Karpas-422 (cell line): ENCODE data around the gene RPAP2. TPM values are rescaled to one million over a fixed set of nuclear protein-coding genes. Genes with fewer than 3 reads are reported as not detected.
A peak's percentile ranks its signal among the peaks of the same experiment; 100 is the strongest.
"Not testable (repeated sequence)": the region's sequence is repeated elsewhere in the genome, so short reads cannot be mapped to it uniquely, and the experiment has no call there.

Experiments used
- DNase-seq: peaks from one replicate; pipeline ENCODE4 v3.0.0-alpha.2; 2015
- H2AFZ ChIP-seq: fragments of 200-600 bp; sonication (generic); 2 replicates; pipeline ENCODE4 v1.6.1; 2014; ENCODE audit warnings: antibody characterized with exemption, low read length, mixed read lengths
- H3K27ac ChIP-seq: fragments of 200-600 bp; sonication (generic); 2 replicates; pipeline ENCODE4 v1.5.1; 2014; ENCODE audit warnings: mild to moderate bottlenecking, low read length, moderate library complexity
- H3K27me3 ChIP-seq: fragments of 200-600 bp; sonication (generic); 2 replicates; pipeline ENCODE4 v1.6.1; 2014; ENCODE audit warnings: low read length, mixed read lengths
- H3K36me3 ChIP-seq: fragments of 200-600 bp; sonication (generic); 2 replicates; pipeline ENCODE4 v1.6.1; 2014; ENCODE audit warnings: low read length, mixed read lengths; ENCODE audit not compliant: insufficient read depth
- H3K4me1 ChIP-seq: fragments of 200-600 bp; sonication (generic); 2 replicates; pipeline ENCODE4 v1.6.1; 2014; ENCODE audit warnings: mild to moderate bottlenecking, low read length, mixed read lengths
- H3K4me2 ChIP-seq: fragments of 200-600 bp; sonication (generic); 2 replicates; pipeline ENCODE4 v1.6.1; 2014; ENCODE audit warnings: low read length, low read depth, mild to moderate bottlenecking; ENCODE audit not compliant: poor library complexity, severe bottlenecking
- H3K4me3 ChIP-seq: fragments of 200-600 bp; sonication (generic); 2 replicates; pipeline ENCODE4 v1.5.1; 2014; ENCODE audit warnings: mild to moderate bottlenecking, antibody characterized with exemption, low read length, mixed read lengths
- H3K79me2 ChIP-seq: fragments of 200-600 bp; sonication (generic); 2 replicates; pipeline ENCODE4 v1.6.1; 2014; ENCODE audit warnings: mild to moderate bottlenecking, low read length, mixed read lengths
- H3K9ac ChIP-seq: fragments of 200-600 bp; sonication (generic); 2 replicates; pipeline ENCODE4 v1.6.0; 2014; ENCODE audit warnings: low read length
- H3K9me2 ChIP-seq: fragments of 200-600 bp; sonication (generic), shearing (Covaris generic); replicated peaks from 2 replicates; pipeline ENCODE4 v1.6.0; 2014; ENCODE audit warnings: mild to moderate bottlenecking, low read length, moderate library complexity; ENCODE audit not compliant: insufficient read depth
- H3K9me3 ChIP-seq: fragments of 300-700, 200-600 bp; sonication (generic); 2 replicates; pipeline ENCODE4 v1.6.1; 2014; ENCODE audit warnings: low read length, mixed read lengths
- H4K20me1 ChIP-seq: fragments of 200-600 bp; sonication (generic); 2 replicates; pipeline ENCODE4 v1.6.1; 2014; ENCODE audit warnings: mild to moderate bottlenecking, antibody characterized with exemption, low read length, low read depth; ENCODE audit not compliant: insufficient read depth
- total RNA-seq: library from RNA; depleted of rRNA; stranded (reverse); fragments of >200 nt; shearing (Covaris generic); gene quantifications from 2 replicates; pipeline ENCODE4 v1.2.3, GENCODE V29; 2014; ENCODE audit warnings: low replicate concordance

Gene RPAP2
- total RNA-seq, 1 experiment from 2014 or later = 19.2 TPM

DNA sequence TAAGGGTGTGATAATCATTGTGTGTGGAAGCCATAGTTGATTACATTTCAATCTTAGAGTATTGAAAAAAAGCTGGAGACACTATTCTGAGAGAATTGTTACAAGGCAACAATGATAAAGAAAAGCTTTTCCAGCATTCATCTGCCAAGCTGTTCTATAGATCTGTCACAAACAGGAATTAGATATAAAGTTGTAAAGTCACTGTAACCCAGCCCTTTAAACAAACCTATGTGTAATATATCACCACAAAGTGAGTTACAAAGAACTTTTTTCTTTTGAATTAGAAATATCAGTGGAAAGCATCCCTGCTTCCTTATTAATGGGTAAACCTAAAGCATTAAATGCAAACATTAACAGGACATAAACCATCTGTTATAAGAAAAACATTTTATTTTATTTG is 55.4 kb downstream of the RPAP2 start:
- Histone ChIP-seq H3K4me2 (no peak overlapping the region), H3K9ac (no peak overlapping the region), H3K4me3 (no peak overlapping the region), H3K27me3 (no peaks in the 10 kb centered on the region), H3K27ac (no peak overlapping the region), H4K20me1 (no peaks in the 10 kb centered on the region), H2AFZ (no peak overlapping the region), H3K9me3 (peaks cover 3% of the 10 kb centered on the region), H3K36me3 (peaks cover 33% of the 10 kb centered on the region), H3K9me2 (no peaks in the 10 kb centered on the region), H3K4me1 (no peaks in the 10 kb centered on the region), H3K79me2 (no peaks in the 10 kb centered on the region)
- no peak for DNase-seq

DNA sequence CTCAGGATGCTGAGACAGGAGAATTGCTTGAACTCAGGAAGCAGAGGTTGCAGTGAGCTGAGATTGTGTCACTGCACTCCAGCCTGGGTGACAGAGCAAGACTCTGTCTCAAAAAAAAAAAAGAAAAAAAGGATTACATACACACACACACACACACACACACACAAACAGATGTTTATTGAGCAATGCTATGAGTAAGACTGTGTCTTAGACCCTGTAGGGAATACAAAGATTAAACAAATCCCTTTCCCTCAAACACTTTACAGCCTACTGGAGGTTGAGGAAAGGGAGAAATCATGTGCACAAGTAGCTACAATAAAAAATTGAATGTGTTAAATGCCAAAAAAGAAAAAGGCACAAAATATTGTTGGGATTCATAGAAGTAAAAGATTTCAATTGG is 58.1 kb downstream of the RPAP2 start:
- Histone ChIP-seq H3K27me3 (no peaks in the 10 kb centered on the region), H3K4me3 (no peak overlapping the region), H3K4me1 (no peaks in the 10 kb centered on the region; the same call in 1 of the 2 replicates), H3K27ac (no peak overlapping the region), H3K9me3 (peaks cover 3% of the 10 kb centered on the region), H3K9ac (no peak overlapping the region), H3K9me2 (no peaks in the 10 kb centered on the region), H3K79me2 (no peaks in the 10 kb centered on the region; the same call in 1 of the 2 replicates), H4K20me1 (no peaks in the 10 kb centered on the region), H2AFZ (no peak overlapping the region), H3K4me2 (no peak overlapping the region), H3K36me3 (peaks cover 21% of the 10 kb centered on the region)
- DNase-seq = no peak

- H4K20me1 ChIP-seq, H3K9me3 ChIP-seq, H3K9ac ChIP-seq, H3K4me2 ChIP-seq, H3K9me2 ChIP-seq, H3K79me2 ChIP-seq, H3K27me3 ChIP-seq, H3K27ac ChIP-seq, DNase-seq, H3K4me3 ChIP-seq, H2AFZ ChIP-seq: not testable (repeated sequence)
- Histone ChIP-seq H3K4me1 (peaks cover 21% of the 10 kb centered on the region), H3K36me3 (peaks cover 16% of the 10 kb centered on the region; the same call in 1 of the 2 replicates)
Observed at GRCh38 chr1:92359382-92359781, 60.5 kb downstream of the RPAP2 start.

GRCh38 chr1:92359986-92360385 is 61.1 kb downstream of the RPAP2 start:
- no peaks in the 10 kb centered on the region for H3K9me3 ChIP-seq
- H3K27ac ChIP-seq = no peak overlapping the region
- no peak overlapping the region for H3K4me2 ChIP-seq

GRCh38 chr1:92362970-92363369 is 64.1 kb downstream of the RPAP2 start:
- Histone ChIP-seq H3K4me3 (no peak overlapping the region), H3K27ac (no peak overlapping the region), H3K4me1 (peaks cover 27% of the 10 kb centered on the region), H3K9ac (no peak overlapping the region), H3K36me3 (peaks cover 12% of the 10 kb centered on the region; the same call in 1 of the 2 replicates), H4K20me1 (no peaks in the 10 kb centered on the region), H3K9me3 (no peaks in the 10 kb centered on the region), H3K79me2 (no peaks in the 10 kb centered on the region; the same call in 1 of the 2 replicates), H2AFZ (no peak overlapping the region), H3K4me2 (no peak overlapping the region), H3K9me2 (no peaks in the 10 kb centered on the region), H3K27me3 (no peaks in the 10 kb centered on the region)
- DNase-seq = no peak

More at GRCh38 chr1:92359986-92360385, 61.1 kb downstream of the RPAP2 start:
- H3K9ac ChIP-seq = no peak overlapping the region
- no peak overlapping the region for H3K4me3 ChIP-seq
- H3K4me1 ChIP-seq = peaks cover 27% of the 10 kb centered on the region
- DNase-seq = no peak
- no peaks in the 10 kb centered on the region for H4K20me1 ChIP-seq
- H3K9me2 ChIP-seq = no peaks in the 10 kb centered on the region
- no peaks in the 10 kb centered on the region; the same call in 1 of the 2 replicates for H3K79me2 ChIP-seq
- no peak overlapping the region for H2AFZ ChIP-seq
- H3K27me3 ChIP-seq = no peaks in the 10 kb centered on the region
- H3K36me3 ChIP-seq = peaks cover 16% of the 10 kb centered on the region; the same call in 1 of the 2 replicates

DNA sequence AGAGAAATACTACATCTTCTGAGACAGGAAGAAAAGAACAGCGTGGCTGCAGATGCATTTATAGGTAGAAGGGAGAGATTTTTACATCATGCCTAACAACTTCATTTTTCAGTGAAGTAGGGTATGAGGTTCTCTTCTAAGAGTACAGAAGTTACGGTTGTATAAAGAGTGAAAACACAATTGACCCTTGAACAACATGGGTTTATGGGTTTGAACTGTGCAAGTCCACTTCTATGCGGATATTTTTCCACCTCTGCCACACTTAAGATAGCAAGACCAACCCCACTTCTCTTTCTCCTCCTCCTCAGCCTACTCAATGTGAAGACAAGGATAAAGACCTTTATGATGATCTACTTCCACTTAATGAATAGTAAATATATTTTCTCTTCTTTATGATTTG is 64.5 kb downstream of the RPAP2 start:
- Histone ChIP-seq H3K4me1 (peaks cover 27% of the 10 kb centered on the region), H4K20me1 (no peaks in the 10 kb centered on the region), H3K4me2 (no peak overlapping the region), H3K4me3 (no peak overlapping the region), H3K9me2 (no peaks in the 10 kb centered on the region), H3K9me3 (no peaks in the 10 kb centered on the region), H3K79me2 (no peaks in the 10 kb centered on the region; the same call in 1 of the 2 replicates), H3K27me3 (no peaks in the 10 kb centered on the region), H2AFZ (no peak overlapping the region), H3K36me3 (peaks cover 12% of the 10 kb centered on the region; the same call in 1 of the 2 replicates), H3K27ac (no peak overlapping the region), H3K9ac (no peak overlapping the region)
- no peak for DNase-seq

DNA sequence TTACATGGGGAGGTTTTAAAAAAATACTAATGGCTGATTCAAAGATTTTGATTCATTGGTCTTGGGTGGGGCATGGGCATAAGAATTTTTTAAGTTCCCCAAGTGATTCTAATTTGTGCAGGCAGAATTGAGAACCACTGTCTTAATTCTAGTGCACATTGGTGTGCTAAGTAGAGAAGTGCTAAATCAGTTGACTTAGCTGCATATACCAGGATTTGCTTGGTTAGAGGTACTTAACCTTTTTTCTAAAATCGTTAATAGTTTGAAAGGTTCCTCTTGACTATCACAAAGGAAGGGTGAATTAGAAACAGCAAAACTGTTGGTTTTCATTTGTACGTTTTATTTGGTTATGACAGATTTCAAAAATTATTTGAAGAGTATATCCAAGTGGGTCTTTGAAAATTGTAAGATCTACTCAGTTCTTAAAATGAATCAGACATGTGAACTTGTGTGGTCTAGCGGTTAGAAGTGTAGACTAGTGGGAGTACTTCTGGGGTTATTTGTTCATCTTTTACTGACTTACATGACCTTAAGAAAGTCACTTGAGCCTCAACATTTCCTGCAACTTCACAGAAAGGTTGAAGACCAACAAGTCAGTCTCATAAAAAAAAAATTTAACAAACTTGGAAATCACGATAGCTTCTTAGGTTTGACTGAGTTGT is 66.7 kb downstream of the RPAP2 start:
- no peak overlapping the region for H3K9ac ChIP-seq
- H3K4me1 ChIP-seq = peaks cover 27% of the 10 kb centered on the region
- DNase-seq = no peak
- no peak overlapping the region for H3K4me3 ChIP-seq
- H3K9me2 ChIP-seq = no peaks in the 10 kb centered on the region
- H3K36me3 ChIP-seq = peaks cover 7% of the 10 kb centered on the region; the same call in 1 of the 2 replicates
- H3K27ac ChIP-seq = 0 out of 2 replicates have a peak overlapping the region, but pooled peaks have one; percentile 36
- H3K27me3 ChIP-seq = no peaks in the 10 kb centered on the region
- H3K79me2 ChIP-seq = no peaks in the 10 kb centered on the region; the same call in 1 of the 2 replicates
- no peak overlapping the region for H2AFZ ChIP-seq
- no peak overlapping the region for H3K4me2 ChIP-seq
- no peaks in the 10 kb centered on the region for H4K20me1 ChIP-seq
- H3K9me3 ChIP-seq = no peaks in the 10 kb centered on the region

GRCh38 chr1:92366040-92366395 is 67.2 kb downstream of the RPAP2 start:
- DNase-seq = no peak
- H3K27ac ChIP-seq = no peak overlapping the region
- H3K9me3 ChIP-seq = no peaks in the 10 kb centered on the region
- H3K4me1 ChIP-seq = peaks cover 27% of the 10 kb centered on the region
- no peaks in the 10 kb centered on the region for H3K27me3 ChIP-seq
- H3K9ac ChIP-seq = no peak overlapping the region
- H3K36me3 ChIP-seq = 0 out of 2 replicates have a peak, but pooled peaks cover 4% of the 10 kb centered on the region
- no peaks in the 10 kb centered on the region; the same call in 1 of the 2 replicates for H3K79me2 ChIP-seq
- H3K4me2 ChIP-seq = no peak overlapping the region
- H2AFZ ChIP-seq = no peak overlapping the region
- no peaks in the 10 kb centered on the region for H3K9me2 ChIP-seq
- H4K20me1 ChIP-seq = no peaks in the 10 kb centered on the region
- no peak overlapping the region for H3K4me3 ChIP-seq
